Hematopoietic multipotent progenitor cell (in vitro differentiated cells): ENCODE results near the gene EIF3K. TPM values are rescaled to one million over a fixed set of nuclear protein-coding genes. Genes with fewer than 3 reads are reported as not detected.
A peak's percentile ranks its signal among the peaks of the same experiment; 100 is the strongest.

ENCODE experiments used
- DNase-seq, 3 donors: peaks; one replicate each; pipeline ENCODE4 v3.0.0-alpha.2; 2011 to 2015; ENCODE audit warnings: low read depth in 2 of 3, low spot score in 2 of 3
- total RNA-seq: library from RNA; depleted of rRNA; stranded (reverse); fragments of >200 nt; gene quantifications from one replicate; pipeline ENCODE4 v1.2.3, GENCODE V29; 2012

The EIF3K gene
- total RNA-seq, 1 donor: 831 TPM

- DNase-seq: no peak
These were observed 46.4 kb downstream of the EIF3K start for GRCh38 chr19:38665219-38665931.

GRCh38 chr19:38665950-38666662, 47.1 kb downstream of the EIF3K start:
- no peak for DNase-seq

GRCh38 chr19:38666663-38667511, 47.9 kb downstream of the EIF3K start:
- peak in 1 of 3 donors; percentile 47 for DNase-seq

- DNase-seq: peak in 1 of 3 donors; percentile 32
These were observed 48.7 kb downstream of the EIF3K start for GRCh38 chr19:38667661-38668171.

GRCh38 chr19:38669552-38669951, 50.6 kb downstream of the EIF3K start:
- DNase-seq: peak in 1 of 3 donors; percentile 71

- no peak for DNase-seq
These were observed 52.0 kb downstream of the EIF3K start for GRCh38 chr19:38670921-38671398.

GRCh38 chr19:38671654-38672053, 52.7 kb downstream of the EIF3K start:
- DNase-seq: no peak

- DNase-seq: no peak
These were observed 54.0 kb downstream of the EIF3K start for GRCh38 chr19:38673030-38673429.

- no peak for DNase-seq
These were observed 55.6 kb downstream of the EIF3K start for GRCh38 chr19:38674388-38675171.

GRCh38 chr19:38675611-38676010, 56.6 kb downstream of the EIF3K start:
- DNase-seq: no peak

GRCh38 chr19:38676023-38676877, 57.3 kb downstream of the EIF3K start:
- DNase-seq: no peak

- no peak for DNase-seq
These were observed 58.1 kb downstream of the EIF3K start for GRCh38 chr19:38676878-38677646.

GRCh38 chr19:38678217-38678890, 59.4 kb downstream of the EIF3K start:
- no peak for DNase-seq

GRCh38 chr19:38678891-38679494, 60.0 kb downstream of the EIF3K start:
- no peak for DNase-seq

- no peak for DNase-seq
These were observed 60.9 kb downstream of the EIF3K start for GRCh38 chr19:38679839-38680238.

- no peak for DNase-seq
These were observed 63.3 kb downstream of the EIF3K start for GRCh38 chr19:38682195-38682867.

- no peak for DNase-seq
These were observed 63.9 kb downstream of the EIF3K start for GRCh38 chr19:38682872-38683392.
